Keratinocyte (primary cell): Measurements from ENCODE around the gene TRIM56. TPM values are rescaled to one million over a fixed set of nuclear protein-coding genes. Genes with fewer than 3 reads are reported as not detected.

ENCODE experiments used
- DNase-seq: peaks from one replicate; pipeline ENCODE4 v3.0.0-alpha.2; 2011; ENCODE audit warnings: low read depth, missing footprints, low spot score
- FAIRE-seq: peaks from 2 replicates; lab custom pipeline; 2011; peaks lifted over from hg19 to GRCh38; lab: Jason Lieb, UNC
- H2AFZ ChIP-seq: 2 replicates; pipeline ENCODE4 v1.6.0; 2012; ENCODE audit warnings: low read length, control low read depth, inconsistent platforms; ENCODE audit not compliant: control insufficient read depth
- H3K27ac ChIP-seq: 2 replicates; pipeline ENCODE4 v1.5.1; 2011; ENCODE audit warnings: low read length; ENCODE audit not compliant: control insufficient read depth, insufficient read depth
- H3K27me3 ChIP-seq: 3 replicates; pipeline ENCODE4 v1.6.0; 2011; ENCODE audit warnings: low read length; ENCODE audit not compliant: control insufficient read depth, insufficient read depth; ENCODE audit errors: extremely low read depth
- H3K36me3 ChIP-seq, 2 experiments: 2 replicates in 1 of 2; 3 replicates in 1 of 2; pipeline ENCODE4 v1.5.1; 2011; ENCODE audit warnings: low read length in 2 of 2, mild to moderate bottlenecking in 1 of 2; ENCODE audit not compliant: control insufficient read depth in 2 of 2, insufficient read depth in 2 of 2; ENCODE audit errors: extremely low read depth in 1 of 2
- H3K4me1 ChIP-seq: 3 replicates; pipeline ENCODE4 v1.5.1; 2011; ENCODE audit warnings: low read length; ENCODE audit not compliant: control insufficient read depth, insufficient read depth; ENCODE audit errors: extremely low read depth
- H3K4me2 ChIP-seq: 3 replicates; pipeline ENCODE4 v1.6.0; 2011; ENCODE audit warnings: low read depth, low read length; ENCODE audit not compliant: control insufficient read depth, insufficient read depth; ENCODE audit errors: extremely low read depth
- H3K4me3 ChIP-seq, 3 experiments: fragments of 200-600 bp in 1 of 3; sonication (generic) in 1 of 3; 2 replicates in 2 of 3; 3 replicates in 1 of 3; pipeline ENCODE4 v1.5.1; 2011 to 2016; ENCODE audit warnings: low read length in 3 of 3, mild to moderate bottlenecking in 3 of 3, control low read depth in 2 of 3, inconsistent platforms in 1 of 3, low read depth in 1 of 3, mixed read lengths in 1 of 3, mixed run types in 1 of 3, moderate library complexity in 1 of 3; ENCODE audit not compliant: control insufficient read depth in 2 of 3, insufficient read depth in 2 of 3; ENCODE audit errors: extremely low read depth in 1 of 3
- H3K79me2 ChIP-seq: 2 replicates; pipeline ENCODE4 v1.6.0; 2012; ENCODE audit warnings: low read length; ENCODE audit not compliant: control insufficient read depth, insufficient read depth
- H3K9ac ChIP-seq: 3 replicates; pipeline ENCODE4 v1.6.0; 2011; ENCODE audit warnings: low read length; ENCODE audit not compliant: control insufficient read depth, insufficient read depth; ENCODE audit errors: extremely low read depth
- H3K9me1 ChIP-seq: 3 replicates; pipeline ENCODE4 v1.6.0; 2011; ENCODE audit warnings: low read length; ENCODE audit not compliant: control insufficient read depth, insufficient read depth; ENCODE audit errors: extremely low read depth
- H3K9me3 ChIP-seq: 2 replicates; pipeline ENCODE4 v1.5.1; 2012; ENCODE audit warnings: low read depth, low read length; ENCODE audit not compliant: control insufficient read depth
- H4K20me1 ChIP-seq: 3 replicates; pipeline ENCODE4 v1.6.0; 2011; ENCODE audit warnings: low read length; ENCODE audit not compliant: control insufficient read depth, insufficient read depth; ENCODE audit errors: extremely low read depth
- EZH2 ChIP-seq: IDR thresholded peaks from one replicate; pipeline ENCODE4 v1.6.1; 2012; ENCODE audit warnings: inconsistent platforms, mild to moderate bottlenecking, low read length, moderate library complexity
- dilution Hi-C: fragments of 300-500 bp; cut with MboI; formaldehyde crosslinking; loops from one replicate; pipeline ENCODE4 v1.7.0; 2020; ENCODE audit warnings: low sequenced_read_pairs; ENCODE audit not compliant: extremely low pct_ligation_motif_present
- polyA plus RNA-seq, 5 experiments: library from polyadenylated mRNA; depleted of rRNA in 3 of 5; stranded (reverse) in 3 of 5; stranded (forward) in 1 of 5; unstranded in 1 of 5; fragments of >200 nt; gene quantifications; 1 replicate in 1 of 5; 2 replicates in 3 of 5; 3 replicates in 1 of 5; pipeline versions ENCODE4 v1.2.1 to v1.2.3, GENCODE V29; 2011 to 2012; ENCODE audit warnings: missing spikeins in 2 of 5, low read depth in 1 of 5, low replicate concordance in 1 of 5
- TF ChIP-seq, protein P1 (sequence below), 3 experiments: IDR thresholded peaks in 1 of 3; conservative IDR thresholded peaks in 1 of 3; optimal IDR thresholded peaks in 1 of 3; 2 replicates in 2 of 3; 3 replicates in 1 of 3; pipeline versions ENCODE3 to v1.5.1; 2011; ENCODE audit warnings: low read length in 3 of 3, mild to moderate bottlenecking in 3 of 3, moderate library complexity in 2 of 3, control low read depth in 1 of 3, inconsistent platforms in 1 of 3; ENCODE audit not compliant: insufficient read depth in 2 of 3; ENCODE audit errors: extremely low read depth in 1 of 3

Gene TRIM56
- polyA plus RNA-seq, 1 donor (not counting 4 experiments of a cell fraction or from before 2014, with no cell fraction given) = 3.6 TPM

DNA sequence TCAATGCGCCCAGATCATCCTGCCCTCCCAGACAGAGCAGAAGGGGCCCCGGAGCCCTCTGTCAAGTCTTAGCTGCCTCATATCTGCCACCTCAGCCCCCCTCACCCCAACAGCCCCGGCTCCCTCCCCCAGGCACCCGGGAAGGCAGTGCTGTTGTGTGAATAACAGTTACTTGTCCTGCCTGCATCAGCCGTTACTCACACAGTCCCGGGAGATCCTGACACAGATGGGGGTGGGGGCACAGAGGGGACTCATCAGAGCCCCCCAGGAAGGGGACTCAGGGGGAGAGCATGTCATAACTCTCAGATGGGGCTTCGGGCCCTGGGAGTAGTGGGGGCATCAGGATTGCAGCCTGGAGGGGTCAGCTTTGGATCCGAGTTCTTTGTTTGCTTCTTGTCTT, 29.2 kb downstream of the TRIM56 start:
- H3K27ac ChIP-seq = peak overlapping the region; percentile 64
- H3K9ac ChIP-seq = peak overlapping the region; percentile 47
- H3K9me1 ChIP-seq = no peaks in the 10 kb centered on the region
- DNase-seq = no peak
- H3K9me3 ChIP-seq = no peaks in the 10 kb centered on the region
- H3K27me3 ChIP-seq = no peaks in the 10 kb centered on the region
- no peaks in the 10 kb centered on the region for H4K20me1 ChIP-seq
- H2AFZ ChIP-seq = peak overlapping the region; percentile 80
- H3K4me3 ChIP-seq = no peak overlapping the region
- dilution Hi-C loops = no loop called here
- H3K4me1 ChIP-seq = peaks cover 24% of the 10 kb centered on the region
- no peaks in the 10 kb centered on the region for H3K79me2 ChIP-seq
- FAIRE-seq = no peak
- peak overlapping the region; percentile 12 for H3K4me2 ChIP-seq
- H3K36me3 ChIP-seq = no peaks in the 10 kb centered on the region
- no peak for TF ChIP-seq EZH2
- TF ChIP-seq, protein P1, sequence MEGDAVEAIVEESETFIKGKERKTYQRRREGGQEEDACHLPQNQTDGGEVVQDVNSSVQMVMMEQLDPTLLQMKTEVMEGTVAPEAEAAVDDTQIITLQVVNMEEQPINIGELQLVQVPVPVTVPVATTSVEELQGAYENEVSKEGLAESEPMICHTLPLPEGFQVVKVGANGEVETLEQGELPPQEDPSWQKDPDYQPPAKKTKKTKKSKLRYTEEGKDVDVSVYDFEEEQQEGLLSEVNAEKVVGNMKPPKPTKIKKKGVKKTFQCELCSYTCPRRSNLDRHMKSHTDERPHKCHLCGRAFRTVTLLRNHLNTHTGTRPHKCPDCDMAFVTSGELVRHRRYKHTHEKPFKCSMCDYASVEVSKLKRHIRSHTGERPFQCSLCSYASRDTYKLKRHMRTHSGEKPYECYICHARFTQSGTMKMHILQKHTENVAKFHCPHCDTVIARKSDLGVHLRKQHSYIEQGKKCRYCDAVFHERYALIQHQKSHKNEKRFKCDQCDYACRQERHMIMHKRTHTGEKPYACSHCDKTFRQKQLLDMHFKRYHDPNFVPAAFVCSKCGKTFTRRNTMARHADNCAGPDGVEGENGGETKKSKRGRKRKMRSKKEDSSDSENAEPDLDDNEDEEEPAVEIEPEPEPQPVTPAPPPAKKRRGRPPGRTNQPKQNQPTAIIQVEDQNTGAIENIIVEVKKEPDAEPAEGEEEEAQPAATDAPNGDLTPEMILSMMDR (optimal IDR thresholded peaks at IDR 0.05 in 1 of 3, IDR thresholded peaks at IDR 0.05 in 1 of 3, conservative IDR thresholded peaks at IDR 0.05 in 1 of 3; ENCODE audit: extremely low read depth in 1 of 3, insufficient read depth in 2 of 3, low read length in 3 of 3) = no peak

GRCh38 chr7:101115215-101115614, 29.9 kb downstream of the TRIM56 start:
- Histone ChIP-seq H3K4me2 (no peak overlapping the region), H3K9ac (no peak overlapping the region), H3K4me1 (peaks cover 18% of the 10 kb centered on the region), H3K27me3 (no peaks in the 10 kb centered on the region), H3K4me3 (no peak overlapping the region), H3K36me3 (no peaks in the 10 kb centered on the region), H3K27ac (no peak overlapping the region), H3K9me3 (no peaks in the 10 kb centered on the region), H3K79me2 (no peaks in the 10 kb centered on the region), H4K20me1 (no peaks in the 10 kb centered on the region), H2AFZ (no peak overlapping the region), H3K9me1 (no peaks in the 10 kb centered on the region)
- FAIRE-seq (no peak), DNase-seq (no peak)
- dilution Hi-C loops = no loop called here
- TF ChIP-seq, protein P1 (optimal IDR thresholded peaks at IDR 0.05 in 1 of 3, IDR thresholded peaks at IDR 0.05 in 1 of 3, conservative IDR thresholded peaks at IDR 0.05 in 1 of 3; ENCODE audit: extremely low read depth in 1 of 3, insufficient read depth in 2 of 3, low read length in 3 of 3) = no peak
- TF ChIP-seq EZH2 = no peak
